ENCODE results near the gene NECAP2. TPM values are rescaled to one million over a fixed set of nuclear protein-coding genes. Genes with fewer than 3 reads are reported as not detected.
A peak's percentile ranks its signal among the peaks of the same experiment; 100 is the strongest.

The NECAP2 gene
- total and polyA plus RNA-seq, 8 donors = 69.5 to 84.1 (median 77.4) TPM

DNA sequence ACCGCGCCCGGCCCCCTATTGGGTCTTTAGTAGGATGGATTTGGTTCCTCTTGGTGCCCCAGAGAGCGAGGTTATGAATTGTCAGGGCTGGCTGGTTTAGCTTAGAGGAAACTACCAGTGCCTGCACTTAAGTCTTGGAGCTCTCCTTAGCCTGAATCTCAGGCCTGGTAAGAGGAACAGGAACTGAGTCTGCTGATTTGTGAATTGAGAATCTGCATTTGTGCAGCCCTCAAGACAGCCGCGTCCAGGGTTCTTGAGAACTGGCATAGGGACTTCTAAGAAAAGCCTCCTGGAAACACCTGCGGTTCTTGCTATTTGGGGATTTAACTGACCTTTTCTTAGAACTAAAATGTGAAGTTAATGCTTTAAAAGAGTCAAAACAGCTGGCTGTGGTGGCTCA is 1.7 kb downstream of the NECAP2 start:
- peak overlapping the region; percentile 80 to 91 for H3K27ac ChIP-seq
- no peak for ATAC-seq
- H3K4me1 ChIP-seq = peaks cover 13 to 49% of the 10 kb centered on the region in 2 donors
- TF ChIP-seq, protein P1, sequence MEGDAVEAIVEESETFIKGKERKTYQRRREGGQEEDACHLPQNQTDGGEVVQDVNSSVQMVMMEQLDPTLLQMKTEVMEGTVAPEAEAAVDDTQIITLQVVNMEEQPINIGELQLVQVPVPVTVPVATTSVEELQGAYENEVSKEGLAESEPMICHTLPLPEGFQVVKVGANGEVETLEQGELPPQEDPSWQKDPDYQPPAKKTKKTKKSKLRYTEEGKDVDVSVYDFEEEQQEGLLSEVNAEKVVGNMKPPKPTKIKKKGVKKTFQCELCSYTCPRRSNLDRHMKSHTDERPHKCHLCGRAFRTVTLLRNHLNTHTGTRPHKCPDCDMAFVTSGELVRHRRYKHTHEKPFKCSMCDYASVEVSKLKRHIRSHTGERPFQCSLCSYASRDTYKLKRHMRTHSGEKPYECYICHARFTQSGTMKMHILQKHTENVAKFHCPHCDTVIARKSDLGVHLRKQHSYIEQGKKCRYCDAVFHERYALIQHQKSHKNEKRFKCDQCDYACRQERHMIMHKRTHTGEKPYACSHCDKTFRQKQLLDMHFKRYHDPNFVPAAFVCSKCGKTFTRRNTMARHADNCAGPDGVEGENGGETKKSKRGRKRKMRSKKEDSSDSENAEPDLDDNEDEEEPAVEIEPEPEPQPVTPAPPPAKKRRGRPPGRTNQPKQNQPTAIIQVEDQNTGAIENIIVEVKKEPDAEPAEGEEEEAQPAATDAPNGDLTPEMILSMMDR (IDR thresholded peaks at IDR 0.05) = no peak
- H3K4me3 ChIP-seq = peak overlapping the region in 1 of 2 donors; percentile 96
- intact Hi-C loops (cut with DNase I) = no loop called here
- no peaks in the 10 kb centered on the region for H3K27me3 ChIP-seq
- no peaks in the 10 kb centered on the region for H3K9me3 ChIP-seq
- no peak for DNase-seq
- peaks cover 0 to 41% of the 10 kb centered on the region in 2 donors for H3K36me3 ChIP-seq

DNA sequence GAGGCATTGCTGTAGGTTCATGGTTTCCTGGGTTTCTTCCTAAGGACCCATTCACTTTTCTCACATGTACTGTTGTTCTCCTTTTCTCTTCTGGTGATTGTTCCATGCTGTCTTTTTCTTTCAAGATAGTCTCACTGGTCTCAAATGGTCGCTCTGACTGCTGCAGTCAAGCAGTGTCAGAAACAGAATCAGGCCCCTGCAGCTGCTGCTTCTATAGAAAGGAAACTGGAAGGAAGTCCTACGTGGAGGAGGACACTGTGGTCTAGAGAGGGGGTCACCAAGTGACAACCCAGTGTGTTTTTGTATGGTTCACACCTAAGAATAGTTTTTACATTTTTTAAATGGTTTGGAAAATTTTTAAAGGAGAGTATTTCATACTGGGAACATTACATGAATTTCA is 2.4 kb downstream of the NECAP2 start:
- intact Hi-C loops (cut with DNase I) = no loop called here
- Histone ChIP-seq H3K27ac (peak overlapping the region; percentile 21 to 91), H3K9me3 (no peaks in the 10 kb centered on the region), H3K36me3 (peaks cover 0 to 48% of the 10 kb centered on the region in 2 donors), H3K4me3 (peak overlapping the region in 1 of 2 donors; percentile 96), H3K4me1 (peaks cover 13 to 49% of the 10 kb centered on the region in 2 donors), H3K27me3 (no peaks in the 10 kb centered on the region)
- DNase-seq = no peak
- TF ChIP-seq, protein P1 (IDR thresholded peaks at IDR 0.05) = no peak
- no peak for ATAC-seq

DNA sequence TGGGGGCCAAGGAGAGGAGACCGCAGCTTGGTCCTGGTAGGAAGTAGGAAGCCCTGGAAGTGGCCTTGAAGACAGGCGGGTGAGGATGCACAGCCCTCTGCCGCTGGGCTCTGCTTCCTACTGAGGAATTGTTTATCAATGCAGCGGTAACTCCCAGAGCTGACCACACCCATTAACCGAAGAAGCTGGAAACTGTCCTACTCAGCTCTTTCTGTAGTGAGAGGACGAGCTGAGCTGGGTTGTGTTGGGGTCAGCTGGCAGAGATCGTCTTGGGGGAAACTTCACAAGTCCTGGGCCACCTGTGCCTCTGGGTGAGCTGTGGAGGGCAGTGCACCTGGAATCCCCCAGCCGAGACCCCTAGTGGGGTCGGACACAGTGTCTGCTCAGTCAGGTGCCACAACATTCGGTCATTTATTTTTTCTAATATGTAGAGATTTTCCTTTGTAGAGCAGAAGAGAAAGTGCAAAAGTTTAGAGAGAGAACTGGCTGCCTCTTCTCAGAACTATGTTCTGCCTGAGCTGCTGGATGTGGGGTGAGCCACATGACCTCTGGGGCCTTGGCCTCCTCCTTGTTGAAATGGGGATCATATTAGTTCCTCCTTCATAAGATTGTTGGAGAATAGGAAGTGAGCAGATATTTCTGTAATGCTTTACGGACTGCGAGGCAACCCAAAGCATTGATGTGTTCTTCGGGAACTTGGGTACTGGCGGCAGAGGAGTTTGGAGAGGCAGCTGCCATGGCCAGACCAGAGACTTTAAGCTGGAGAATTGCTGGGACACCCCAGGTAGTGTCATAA is 3.6 kb downstream of the NECAP2 start:
- ATAC-seq (peak; percentile 4), DNase-seq (peak in 1 of 4 donors; percentile 64)
- no peak overlapping the region for H3K4me3 ChIP-seq
- H3K9me3 ChIP-seq = no peaks in the 10 kb centered on the region
- intact Hi-C loops (cut with DNase I) = no loop called here
- no peaks in the 10 kb centered on the region for H3K27me3 ChIP-seq
- H3K4me1 ChIP-seq = peaks cover 13 to 49% of the 10 kb centered on the region in 2 donors
- H3K27ac ChIP-seq = peak overlapping the region; percentile 54 to 91
- TF ChIP-seq, protein P1 (IDR thresholded peaks at IDR 0.05) = no peak
- peaks cover 0 to 60% of the 10 kb centered on the region in 2 donors for H3K36me3 ChIP-seq

DNA sequence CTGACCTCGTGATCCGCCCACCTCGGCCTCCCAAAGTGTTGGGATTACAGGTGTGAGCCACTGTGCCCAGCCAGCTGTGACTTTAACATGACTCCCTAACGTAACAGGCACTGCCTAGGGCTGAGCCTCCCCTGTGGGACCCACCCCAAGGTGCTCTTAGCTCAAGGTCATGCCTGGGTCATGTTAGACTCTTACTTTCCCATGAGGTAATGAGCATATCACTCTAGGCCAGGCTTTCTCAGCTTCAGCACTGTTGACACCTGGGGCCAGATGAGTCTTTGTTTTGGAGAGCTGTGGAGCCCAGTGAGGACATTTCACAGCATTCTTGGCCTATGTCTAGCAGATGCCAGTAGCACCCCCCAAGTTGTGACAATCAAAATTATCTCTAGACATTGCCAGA is 4.5 kb downstream of the NECAP2 start:
- ATAC-seq (no peak), DNase-seq (no peak)
- Histone ChIP-seq H3K4me3 (no peak overlapping the region), H3K36me3 (peaks cover 0 to 69% of the 10 kb centered on the region in 2 donors), H3K4me1 (peaks cover 13 to 45% of the 10 kb centered on the region in 2 donors), H3K9me3 (no peaks in the 10 kb centered on the region), H3K27me3 (no peaks in the 10 kb centered on the region), H3K27ac (no peak overlapping the region)
- intact Hi-C loops (cut with DNase I) = no loop called here
- TF ChIP-seq, protein P1 (IDR thresholded peaks at IDR 0.05) = no peak

DNA sequence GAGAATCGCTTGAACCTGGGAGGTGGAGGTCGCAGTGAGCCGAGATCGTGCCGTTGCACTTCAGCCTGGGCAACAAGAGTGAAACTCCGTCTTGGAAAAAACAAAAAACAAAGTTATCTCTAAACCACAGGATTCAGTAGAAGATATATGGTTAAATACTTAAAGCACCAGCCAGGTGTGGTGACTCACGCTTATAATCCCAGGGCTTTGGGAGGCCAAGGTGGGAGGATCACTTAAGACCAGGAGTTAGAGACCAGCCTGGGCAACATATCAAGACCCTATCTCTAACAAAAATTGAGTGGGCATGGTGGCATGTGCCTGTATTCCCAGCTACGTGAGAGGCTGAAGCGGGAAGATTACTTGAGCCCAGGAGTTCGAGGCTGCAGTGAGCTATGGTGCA is 5.6 kb downstream of the NECAP2 start:
- Histone ChIP-seq H3K27me3 (no peaks in the 10 kb centered on the region), H3K4me3 (no peak overlapping the region), H3K4me1 (peaks cover 13 to 39% of the 10 kb centered on the region in 2 donors), H3K36me3 (peaks cover 0 to 79% of the 10 kb centered on the region in 2 donors), H3K9me3 (no peaks in the 10 kb centered on the region), H3K27ac (no peak overlapping the region)
- TF ChIP-seq, protein P1 (IDR thresholded peaks at IDR 0.05) = no peak
- ATAC-seq = no peak
- intact Hi-C loops (cut with DNase I) = no loop called here
- DNase-seq = no peak
